Hematopoietic multipotent progenitor cell treated with erythropoietin and hydrocortisone succinate and interleukin-3 and kit ligand, for 6 days (in vitro differentiated cells): Measurements from ENCODE around the gene GCK.
"Not testable (repeated sequence)": the region's sequence is repeated elsewhere in the genome, so short reads cannot be mapped to it uniquely, and the experiment has no call there.

ENCODE experiments used
- DNase-seq: peaks from one replicate; pipeline ENCODE4 v3.0.0-alpha.2; 2015

Gene GCK

GRCh38 chr7:44139311-44140010 is 49.8 kb downstream of the GCK start:
- no peak for DNase-seq

DNA sequence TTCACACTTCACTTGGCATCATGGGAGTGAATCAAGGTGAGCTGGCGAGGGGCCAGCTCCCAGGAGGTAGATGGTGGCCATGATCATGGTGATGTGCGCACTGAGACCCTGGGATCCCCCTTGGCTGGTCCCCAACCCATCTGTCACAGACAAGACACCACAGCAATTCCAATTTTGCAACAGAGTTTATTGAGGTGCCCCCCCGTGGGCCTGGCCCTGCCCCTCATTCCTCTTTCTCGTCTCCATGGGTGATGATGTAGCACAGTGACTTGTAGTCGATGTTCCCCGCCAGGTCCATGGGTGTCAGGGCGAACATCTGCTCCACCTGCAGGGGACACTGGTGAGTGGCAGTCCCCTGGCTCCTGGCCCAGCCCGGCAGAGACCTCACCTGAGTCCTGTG is 50.5 kb downstream of the GCK start:
- DNase-seq: no peak

DNA sequence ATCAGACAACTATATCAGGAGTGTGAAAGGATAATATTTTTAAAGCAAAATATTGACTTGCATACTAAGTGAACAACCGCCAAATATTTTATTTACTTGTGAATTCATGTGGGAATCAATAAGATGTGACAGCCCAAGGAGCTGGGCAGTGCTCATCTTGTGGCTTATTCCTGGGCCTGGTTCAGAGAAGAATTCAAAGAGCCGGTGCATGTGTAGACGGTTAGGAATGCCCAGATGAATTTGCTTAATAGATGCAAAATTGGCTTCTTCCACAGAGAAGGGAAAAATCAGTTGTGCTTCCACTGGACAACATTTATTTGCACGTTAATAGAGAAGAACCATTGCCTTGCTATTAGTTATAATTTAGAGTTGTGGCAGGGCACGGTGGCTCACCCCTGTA is 52.5 kb downstream of the GCK start:
- no peak for DNase-seq

DNA sequence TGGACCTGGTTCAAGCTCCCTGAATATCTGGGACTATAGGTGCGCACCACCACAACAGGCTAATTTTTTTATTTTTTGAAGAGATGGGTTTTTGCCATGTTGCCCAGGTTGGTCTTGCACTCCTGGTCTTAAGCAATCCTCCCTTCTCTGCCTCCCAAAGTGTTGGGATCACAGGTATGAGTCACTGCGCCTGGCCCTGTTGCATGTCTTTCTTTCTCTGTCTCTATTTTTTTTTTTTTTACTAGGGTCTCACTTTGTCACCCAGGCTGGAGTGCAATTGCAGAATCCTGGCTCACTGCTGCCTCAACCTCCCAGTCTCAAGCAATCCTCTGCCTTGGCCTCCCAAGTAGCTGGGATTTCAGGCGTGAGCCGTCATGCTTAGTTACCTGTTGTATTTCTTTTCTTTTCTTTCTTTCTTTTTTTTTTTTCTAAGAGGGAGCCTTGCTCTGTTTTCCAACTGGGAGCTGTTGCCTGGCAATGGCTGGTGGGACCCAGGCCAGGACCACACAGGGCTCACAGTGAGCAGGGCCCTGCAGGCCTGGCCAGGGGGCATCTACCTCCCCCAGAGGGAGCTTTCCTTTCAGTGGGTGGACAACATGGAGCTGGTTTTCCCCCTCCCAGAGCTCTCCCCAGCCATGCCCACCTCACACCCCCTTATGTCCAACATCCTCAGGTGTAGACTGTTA is 54.2 kb downstream of the GCK start:
- DNase-seq: no peak

DNA sequence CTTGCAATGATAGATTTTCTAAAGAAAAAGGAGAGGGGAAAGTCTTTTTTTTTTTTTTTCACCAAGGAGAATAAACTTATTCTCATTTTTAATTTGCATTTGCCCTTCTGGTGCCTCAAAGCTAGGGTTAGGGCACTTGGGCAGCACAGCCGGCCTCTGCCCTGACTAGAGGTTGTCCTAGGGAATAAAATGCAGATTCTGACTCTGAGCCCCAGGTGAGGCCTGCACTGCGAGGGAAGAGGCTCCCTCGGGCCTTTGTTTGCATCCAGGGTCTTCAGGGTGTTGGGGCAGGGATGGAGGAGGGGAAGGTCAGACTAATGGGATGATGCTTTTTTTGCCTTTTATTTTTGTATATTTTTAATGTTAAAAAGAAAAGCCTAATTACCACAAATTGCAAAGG is 55.9 kb downstream of the GCK start:
- no peak for DNase-seq

GRCh38 chr7:44132039-44132438 is 57.2 kb downstream of the GCK start:
- DNase-seq: no peak

DNA sequence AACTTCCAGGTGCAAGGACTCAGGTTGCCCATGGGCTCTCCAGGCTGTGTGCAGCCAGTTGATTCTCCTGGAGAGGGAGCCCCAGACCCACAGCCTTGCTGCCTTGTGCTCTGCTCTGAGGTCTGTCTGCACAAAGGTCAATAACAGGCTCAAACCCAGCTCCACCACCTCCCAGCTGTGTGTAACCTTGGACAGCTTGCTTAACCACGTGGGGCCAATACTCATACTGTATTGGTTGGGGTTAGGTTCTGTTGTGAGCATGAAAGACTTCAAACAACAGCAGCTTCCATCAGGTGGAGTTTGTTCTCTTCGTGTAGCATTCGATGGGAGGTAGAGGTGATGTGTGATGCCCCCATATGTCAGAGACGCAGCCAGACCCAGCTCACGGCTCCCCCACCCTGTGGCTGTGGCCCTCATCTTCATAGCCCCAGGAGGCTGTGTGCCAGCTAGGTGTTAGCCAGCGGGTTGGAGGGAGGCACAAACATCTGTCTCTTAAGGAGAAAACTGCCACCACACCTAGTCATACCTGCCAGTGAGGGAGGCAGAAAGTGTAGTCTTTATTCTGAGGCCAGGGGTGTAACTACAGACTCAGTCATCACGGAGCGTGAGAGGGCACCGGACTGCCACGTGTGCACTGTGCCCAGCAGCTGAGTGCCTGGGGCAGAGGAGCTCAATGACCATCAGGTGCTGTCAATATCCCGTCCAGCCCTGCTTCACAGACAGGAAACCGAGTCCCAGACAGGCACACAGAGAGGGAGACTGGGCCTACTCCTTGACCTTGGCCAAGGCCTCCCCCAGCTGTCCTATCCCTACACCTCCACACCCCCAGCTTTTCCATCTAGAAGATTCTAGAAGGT is 57.8 kb downstream of the GCK start:
- DNase-seq: peak; percentile 36

DNA sequence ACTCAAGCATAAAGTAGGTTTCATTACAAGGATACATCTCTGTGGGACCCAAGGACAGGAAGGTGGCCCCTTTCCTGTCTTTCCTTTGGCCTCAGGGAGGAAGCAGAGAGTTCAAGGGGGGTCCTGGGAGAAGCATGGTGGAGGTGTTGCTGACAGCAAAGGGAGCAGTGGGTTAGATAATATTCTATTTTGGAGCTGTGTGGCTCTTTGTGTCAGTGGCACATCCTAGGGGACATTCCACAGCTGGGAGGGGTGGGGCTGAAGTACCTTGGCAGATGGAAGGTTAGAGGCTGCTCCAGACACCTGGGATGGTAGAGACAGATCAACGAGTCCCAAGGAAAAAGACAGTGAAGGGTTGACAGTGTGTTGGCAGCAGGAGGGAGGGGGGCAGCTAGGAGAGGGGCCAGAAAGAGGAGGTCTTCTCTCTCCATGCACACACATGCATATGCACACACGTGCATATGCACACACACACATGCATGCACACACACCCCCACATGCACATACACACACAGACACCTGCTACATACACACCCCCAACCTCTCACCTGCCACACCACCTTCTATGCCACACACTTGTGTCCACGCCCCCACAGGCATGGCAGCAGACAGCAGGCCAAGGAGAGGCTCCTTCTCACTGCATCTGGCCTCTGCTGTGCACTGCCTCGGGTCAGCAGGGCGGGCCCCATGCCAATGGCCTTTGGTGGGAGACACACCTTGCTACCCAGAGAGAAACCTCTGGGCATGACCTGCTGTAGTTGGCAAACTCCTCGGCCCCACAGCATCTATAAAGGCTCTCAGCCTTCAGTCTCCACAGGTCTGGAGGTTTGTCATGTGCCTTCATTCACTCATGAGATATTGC is 60.3 kb downstream of the GCK start:
- no peak for DNase-seq

DNA sequence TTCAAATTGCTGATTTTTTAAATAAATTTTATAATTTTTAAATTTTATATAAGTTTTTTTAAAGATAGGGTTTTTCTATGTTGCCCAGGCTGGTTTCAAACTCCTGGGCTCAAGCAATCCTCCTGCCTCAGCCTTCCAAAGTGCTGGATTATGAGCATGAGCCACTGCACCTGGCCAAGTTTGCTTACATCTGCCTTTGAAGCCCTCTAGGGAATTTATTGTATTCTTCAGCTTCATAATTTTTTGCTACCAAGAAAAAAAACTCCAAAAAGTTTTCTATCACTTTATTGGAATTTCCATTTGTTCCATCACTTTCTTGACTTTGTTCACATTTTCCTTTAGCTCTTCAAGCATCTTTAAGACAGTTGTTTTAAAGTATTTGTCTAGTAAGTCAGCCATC is 62.1 kb downstream of the GCK start:
- no peak for DNase-seq

- DNase-seq: not testable (repeated sequence)
Observed at GRCh38 chr7:44126574-44126973, 62.7 kb downstream of the GCK start.

DNA sequence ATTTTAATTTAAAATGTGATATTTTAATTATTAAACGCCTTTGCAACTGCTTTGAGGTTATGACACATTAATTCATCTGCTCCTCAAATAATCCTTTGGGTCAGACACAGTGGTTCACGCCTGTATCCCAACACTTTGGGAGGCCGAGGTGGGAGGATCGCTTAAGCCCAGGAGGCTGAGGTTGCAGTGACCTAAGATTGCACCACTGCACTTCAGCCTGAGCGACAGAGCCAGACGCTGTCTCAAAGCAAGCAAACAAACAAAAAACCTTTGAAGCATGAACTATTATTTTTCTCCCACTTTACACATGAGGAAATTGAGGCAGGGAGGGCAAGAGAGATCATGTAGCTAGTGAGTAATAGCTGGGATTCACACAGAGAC is 64.4 kb downstream of the GCK start:
- no peak for DNase-seq

- DNase-seq: peak; percentile 99
Observed at GRCh38 chr7:44123190-44124003, 65.8 kb downstream of the GCK start, which contains the start of gene POLD2. Gene POLD2, minus strand, starts transcription at chr7:44123548. Its CDS starts 1,495 bp downstream, at chr7:44122053.

DNA sequence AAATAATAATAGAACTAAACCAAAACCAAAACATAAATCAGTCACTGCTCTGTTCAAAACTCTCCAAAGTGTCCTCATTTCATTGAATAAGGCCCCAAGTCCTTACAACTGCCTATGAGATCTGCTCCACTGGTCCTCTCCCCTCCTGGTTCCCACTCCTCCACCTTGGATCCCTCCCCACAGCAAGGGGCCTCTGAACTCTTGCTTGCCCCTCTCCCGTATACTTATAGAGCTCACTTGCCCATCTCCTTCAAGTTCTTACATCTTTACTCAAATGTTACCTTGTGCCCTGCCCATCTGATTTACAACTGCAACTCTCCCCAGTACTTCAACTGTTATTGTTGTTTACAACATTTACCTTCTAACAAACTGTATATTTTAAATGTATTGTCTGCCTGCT is 66.7 kb downstream of the GCK start:
- DNase-seq: no peak

GRCh38 chr7:44121761-44122420 is 67.3 kb downstream of the GCK start:
- DNase-seq: no peak

GRCh38 chr7:44120395-44120794 is 68.8 kb downstream of the GCK start:
- no peak for DNase-seq

- no peak for DNase-seq
Observed at GRCh38 chr7:44119829-44120380, 69.3 kb downstream of the GCK start.

- no peak for DNase-seq
Observed at GRCh38 chr7:44117801-44118429, 71.3 kb downstream of the GCK start.

DNA sequence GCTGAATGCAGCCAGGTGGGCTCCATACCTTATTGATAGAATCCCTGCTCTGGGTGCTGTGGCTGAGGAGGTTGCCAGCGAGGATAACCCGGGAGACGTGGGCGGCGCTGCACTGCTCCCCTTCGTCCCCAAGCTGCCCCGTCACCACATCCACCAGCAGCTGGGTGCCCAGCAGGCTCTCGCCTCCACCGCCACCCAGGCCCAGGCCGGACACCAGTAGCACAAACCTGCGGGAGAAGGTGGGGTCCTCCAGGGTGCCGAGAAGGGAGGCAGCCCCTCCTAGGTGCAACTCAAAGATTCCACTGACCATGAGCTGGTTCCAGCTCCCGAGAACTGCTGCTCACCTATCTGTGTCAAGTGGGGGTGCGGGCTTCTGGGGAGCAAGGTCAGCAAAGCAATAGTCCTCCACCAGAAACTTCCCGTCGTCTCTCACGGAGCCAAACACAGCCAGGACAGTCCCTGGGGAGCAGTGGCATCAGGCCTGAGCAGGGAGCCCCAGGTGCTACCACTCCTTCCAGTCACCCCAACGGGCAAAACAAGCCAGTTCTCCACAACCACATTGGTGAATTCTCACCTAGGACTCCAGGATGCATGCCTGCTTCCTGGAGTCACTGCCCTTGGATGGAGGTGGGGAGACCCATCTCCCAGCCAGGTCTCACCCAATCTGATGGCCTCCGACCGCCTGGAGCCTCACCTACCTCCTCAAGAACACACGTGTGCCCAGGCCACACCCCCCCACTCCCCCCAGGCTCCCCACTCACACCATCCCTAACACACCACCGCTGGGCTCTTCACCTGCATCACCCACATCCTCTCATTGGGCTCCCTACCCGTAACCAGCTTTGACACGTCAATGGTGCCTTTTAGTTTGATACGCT is 72.2 kb downstream of the GCK start:
- DNase-seq: no peak

GRCh38 chr7:44116087-44116788 is 73.0 kb downstream of the GCK start:
- DNase-seq: no peak
